Naive B cell (primary cell): Measurements from ENCODE around the gene UBE2O. TPM values are rescaled to one million over a fixed set of nuclear protein-coding genes. Genes with fewer than 3 reads are reported as not detected.

ENCODE experiments used
- ATAC-seq, 2 donors: fragments of 150-1000 bp; cut with Tn5 transposase; 2 replicates each; pipeline ENCODE4 v1.10.0; 2021; ENCODE audit warnings: low read depth in 2 of 2, mild to moderate bottlenecking in 2 of 2, moderate library complexity in 2 of 2
- DNase-seq: peaks from one replicate; pipeline ENCODE4 v3.0.0; 2022
- H3K27ac Mint-ChIP-seq, 6 donors: one replicate each; pipeline ENCODE4 v1.8.0; 2020 to 2022; ENCODE audit warnings: mild to moderate bottlenecking in 6 of 6, mixed read lengths in 6 of 6, moderate library complexity in 5 of 6, inconsistent platforms in 2 of 6
- H3K27me3 Mint-ChIP-seq, 3 donors: one replicate each; pipeline ENCODE4 v1.8.0; 2021 to 2022; ENCODE audit warnings: mixed read lengths in 3 of 3, mild to moderate bottlenecking in 1 of 3
- H3K36me3 Mint-ChIP-seq, 2 donors: one replicate each; pipeline ENCODE4 v1.8.0; 2020 to 2022; ENCODE audit warnings: mixed read lengths in 2 of 2, inconsistent platforms in 1 of 2, mild to moderate bottlenecking in 1 of 2
- H3K4me1 Mint-ChIP-seq, 3 donors: one replicate each; pipeline ENCODE4 v1.8.0; 2020 to 2022; ENCODE audit warnings: mixed read lengths in 3 of 3, inconsistent platforms in 1 of 3, mild to moderate bottlenecking in 1 of 3, moderate library complexity in 1 of 3
- H3K4me3 Mint-ChIP-seq, 8 donors: one replicate each; pipeline ENCODE4 v1.8.0; 2020 to 2022; ENCODE audit warnings: mild to moderate bottlenecking in 8 of 8, mixed read lengths in 8 of 8, moderate library complexity in 8 of 8, inconsistent platforms in 2 of 8
- H3K9me3 Mint-ChIP-seq, 7 donors: one replicate each; pipeline ENCODE4 v1.8.0; 2020 to 2022; ENCODE audit warnings: mixed read lengths in 7 of 7, mild to moderate bottlenecking in 5 of 7, inconsistent platforms in 2 of 7, moderate library complexity in 1 of 7
- polyA plus RNA-seq, 6 donors: library from polyadenylated mRNA; unstranded; fragments of 300-500 nt; fragmentation: Illumina TruSeq; gene quantifications; one replicate each; pipeline ENCODE4 v1.2.3, GENCODE V29; 2021; ENCODE audit warnings: low read depth in 6 of 6

The UBE2O gene
- polyA plus RNA-seq, 6 donors from 2014 or later: 11.0 to 26.0 (median 16.4) TPM

- DNase-seq: no peak
- Mint-ChIP-seq H3K4me1 (peaks cover 45 to 60% (median 57%) of the 10 kb centered on the region in 3 donors), H3K9me3 (peaks cover 0 to 2% (median 0%) of the 10 kb centered on the region in 7 donors), H3K36me3 (no peaks in the 10 kb centered on the region), H3K4me3 (peak overlapping the region; percentile 86 to 94 (median 92)), H3K27me3 (no peaks in the 10 kb centered on the region), H3K27ac (peak overlapping the region in 3 of 6 donors; percentile 11 to 20 (median 16))
- ATAC-seq: no peak
Observed at GRCh38 chr17:76451506-76451905, 1.4 kb downstream of the UBE2O start.

- H3K27ac Mint-ChIP-seq: no peak overlapping the region
- peaks cover 0 to 2% (median 0%) of the 10 kb centered on the region in 7 donors for H3K9me3 Mint-ChIP-seq
- peaks cover 69 to 84% (median 80%) of the 10 kb centered on the region in 3 donors for H3K4me1 Mint-ChIP-seq
Observed at GRCh38 chr17:76449126-76449525, 3.8 kb downstream of the UBE2O start.

GRCh38 chr17:76447931-76448652 lies 4.9 kb downstream of the UBE2O start:
- DNase-seq: no peak
- Mint-ChIP-seq H3K9me3 (peaks cover 0 to under 1% (median 0%) of the 10 kb centered on the region in 7 donors), H3K27ac (peak overlapping the region in 1 of 6 donors; percentile 55), H3K4me3 (peak overlapping the region in 3 of 8 donors; percentile 19 to 44 (median 30)), H3K27me3 (no peaks in the 10 kb centered on the region), H3K36me3 (no peaks in the 10 kb centered on the region), H3K4me1 (peaks cover 72 to 89% (median 86%) of the 10 kb centered on the region in 3 donors)
- ATAC-seq: no peak

More at GRCh38 chr17:76449126-76449525, 3.8 kb downstream of the UBE2O start:
- DNase-seq (no peak), ATAC-seq (no peak)
- H3K4me3 Mint-ChIP-seq: peak overlapping the region in 2 of 8 donors; percentile 40 to 69
- no peaks in the 10 kb centered on the region for H3K27me3 Mint-ChIP-seq
- H3K36me3 Mint-ChIP-seq: no peaks in the 10 kb centered on the region

GRCh38 chr17:76446449-76447231 lies 6.3 kb downstream of the UBE2O start:
- ATAC-seq (no peak), DNase-seq (no peak)
- Mint-ChIP-seq H3K9me3 (no peaks in the 10 kb centered on the region), H3K27me3 (no peaks in the 10 kb centered on the region), H3K4me3 (peak overlapping the region in 2 of 8 donors; percentile 7 to 12), H3K27ac (peak overlapping the region in 3 of 6 donors; percentile 23 to 54 (median 46)), H3K36me3 (no peaks in the 10 kb centered on the region), H3K4me1 (peaks cover 78 to 95% (median 94%) of the 10 kb centered on the region in 3 donors)

GRCh38 chr17:76445697-76446448 lies 7.1 kb downstream of the UBE2O start:
- Mint-ChIP-seq H3K4me1 (peaks cover 81 to 95% (median 94%) of the 10 kb centered on the region in 3 donors), H3K4me3 (peak overlapping the region in 4 of 8 donors; percentile 17 to 62 (median 37)), H3K36me3 (no peaks in the 10 kb centered on the region), H3K27ac (peak overlapping the region in 2 of 6 donors; percentile 27 to 54), H3K9me3 (no peaks in the 10 kb centered on the region), H3K27me3 (no peaks in the 10 kb centered on the region)
- ATAC-seq (no peak), DNase-seq (no peak)

- H3K36me3 Mint-ChIP-seq: no peaks in the 10 kb centered on the region
- H3K27me3 Mint-ChIP-seq: no peaks in the 10 kb centered on the region
- ATAC-seq: no peak
Observed at GRCh38 chr17:76444518-76445311, 8.2 kb downstream of the UBE2O start.

GRCh38 chr17:76442341-76443338 lies 10.3 kb downstream of the UBE2O start:
- H3K4me3 Mint-ChIP-seq: peak overlapping the region in 3 of 8 donors; percentile 37 to 75 (median 73)
- no peaks in the 10 kb centered on the region for H3K36me3 Mint-ChIP-seq
- ATAC-seq: no peak
- no peak for DNase-seq
- H3K27ac Mint-ChIP-seq: peak overlapping the region in 3 of 6 donors; percentile 52 to 60 (median 56)
- H3K9me3 Mint-ChIP-seq: no peaks in the 10 kb centered on the region
- no peaks in the 10 kb centered on the region for H3K27me3 Mint-ChIP-seq
- peaks cover 90 to 99% (median 94%) of the 10 kb centered on the region in 3 donors for H3K4me1 Mint-ChIP-seq

More at GRCh38 chr17:76444518-76445311, 8.2 kb downstream of the UBE2O start:
- Mint-ChIP-seq H3K9me3 (no peaks in the 10 kb centered on the region), H3K27ac (peak overlapping the region in 4 of 6 donors; percentile 28 to 69 (median 54)), H3K4me3 (peak overlapping the region in 7 of 8 donors; percentile 7 to 64 (median 40)), H3K4me1 (peaks cover 87 to 96% (median 94%) of the 10 kb centered on the region in 3 donors)
- no peak for DNase-seq

GRCh38 chr17:76441686-76442340 lies 11.1 kb downstream of the UBE2O start:
- Mint-ChIP-seq H3K27ac (peak overlapping the region in 1 of 6 donors; percentile 67), H3K36me3 (no peaks in the 10 kb centered on the region), H3K27me3 (no peaks in the 10 kb centered on the region), H3K9me3 (no peaks in the 10 kb centered on the region), H3K4me1 (peaks cover 83 to 94% (median 92%) of the 10 kb centered on the region in 3 donors), H3K4me3 (peak overlapping the region in 3 of 8 donors; percentile 27 to 37 (median 35))
- DNase-seq: no peak
- ATAC-seq: no peak

GRCh38 chr17:76440751-76441362 lies 12.1 kb downstream of the UBE2O start:
- Mint-ChIP-seq H3K9me3 (no peaks in the 10 kb centered on the region), H3K36me3 (no peaks in the 10 kb centered on the region), H3K4me1 (peaks cover 80 to 92% (median 89%) of the 10 kb centered on the region in 3 donors), H3K27ac (peak overlapping the region in 2 of 6 donors; percentile 20 to 49), H3K4me3 (peak overlapping the region in 1 of 8 donors; percentile 9), H3K27me3 (no peaks in the 10 kb centered on the region)
- ATAC-seq: no peak
- no peak for DNase-seq

- peak overlapping the region in 3 of 8 donors; percentile 22 to 61 (median 51) for H3K4me3 Mint-ChIP-seq
- H3K27me3 Mint-ChIP-seq: no peaks in the 10 kb centered on the region
- peak overlapping the region in 1 of 6 donors; percentile 5 for H3K27ac Mint-ChIP-seq
- no peak for ATAC-seq
- H3K36me3 Mint-ChIP-seq: no peaks in the 10 kb centered on the region
- peaks cover 78 to 91% (median 88%) of the 10 kb centered on the region in 3 donors for H3K4me1 Mint-ChIP-seq
- DNase-seq: no peak
- H3K9me3 Mint-ChIP-seq: no peaks in the 10 kb centered on the region
Observed at GRCh38 chr17:76439314-76439928, 13.5 kb downstream of the UBE2O start.
